ENCODE data around the gene HS3ST6.
A peak's percentile ranks its signal among the peaks of the same experiment; 100 is the strongest.
"Not testable (repeated sequence)": the region's sequence is repeated elsewhere in the genome, so short reads cannot be mapped to it uniquely, and the experiment has no call there.

HS3ST6 gene

GRCh38 chr16:1920727-1921171 lies 2.5 kb upstream of the HS3ST6 start:
- no peak overlapping the region for H3K27ac Mint-ChIP-seq
- H3K27me3 Mint-ChIP-seq: peaks cover 89% of the 10 kb centered on the region
- no peak for ATAC-seq
- H3K36me3 Mint-ChIP-seq: no peaks in the 10 kb centered on the region
- H3K4me1 Mint-ChIP-seq: peaks cover 12% of the 10 kb centered on the region
- H3K4me3 Mint-ChIP-seq: no peak overlapping the region
- peaks cover 2% of the 10 kb centered on the region for H3K9me3 Mint-ChIP-seq

- not testable (repeated sequence) for H3K27ac Mint-ChIP-seq, ATAC-seq, H3K9me3 Mint-ChIP-seq, H3K4me3 Mint-ChIP-seq, H3K36me3 Mint-ChIP-seq
- Mint-ChIP-seq H3K27me3 (peaks cover 89% of the 10 kb centered on the region), H3K4me1 (peaks cover 12% of the 10 kb centered on the region)
These were observed 1.9 kb upstream of the HS3ST6 start for GRCh38 chr16:1920122-1920521.

GRCh38 chr16:1919327-1919998 lies 1.2 kb upstream of the HS3ST6 start:
- Mint-ChIP-seq H3K36me3 (no peaks in the 10 kb centered on the region), H3K4me3 (no peak overlapping the region), H3K27me3 (peaks cover 89% of the 10 kb centered on the region), H3K4me1 (peaks cover 12% of the 10 kb centered on the region), H3K9me3 (peaks cover 2% of the 10 kb centered on the region), H3K27ac (no peak overlapping the region)
- ATAC-seq: no peak

DNA sequence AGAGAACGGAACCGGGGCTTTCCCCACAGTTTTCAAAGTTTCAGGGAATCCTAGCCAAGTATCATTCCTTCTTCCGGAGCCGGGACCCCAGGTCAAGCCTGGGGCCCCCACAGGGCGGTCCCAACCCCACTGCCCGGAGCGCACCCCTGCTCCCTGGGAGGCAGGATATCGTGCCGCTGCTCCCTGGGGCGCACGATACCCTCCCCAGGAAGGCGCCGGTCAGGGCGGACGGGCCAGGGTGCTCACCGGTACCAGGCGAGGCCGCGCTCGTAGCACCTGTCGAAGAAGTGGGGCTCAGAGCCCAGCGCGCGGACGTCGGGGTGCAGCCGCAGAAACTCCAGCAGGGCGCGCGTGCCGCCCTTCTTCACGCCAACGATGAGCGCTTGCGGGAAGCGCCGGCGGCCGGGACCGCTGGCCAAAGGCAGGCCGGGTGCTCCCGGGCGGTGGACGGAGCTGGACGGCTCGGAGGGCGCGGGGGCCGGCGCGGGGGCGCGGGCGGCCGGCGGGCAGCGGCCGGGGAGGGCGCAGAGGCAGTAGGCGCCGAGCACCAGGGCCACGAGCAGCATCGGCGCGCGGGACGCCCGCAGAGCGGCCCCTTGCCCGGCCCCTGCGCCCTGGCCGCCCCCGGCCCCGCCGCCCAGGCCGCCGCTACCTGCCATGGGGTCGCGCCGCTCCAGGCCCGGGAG lies 407 bp downstream of the HS3ST6 start:
- H3K4me3 Mint-ChIP-seq: no peak overlapping the region
- H3K9me3 Mint-ChIP-seq: peaks cover 2% of the 10 kb centered on the region
- H3K27me3 Mint-ChIP-seq: peaks cover 87% of the 10 kb centered on the region
- no peak for ATAC-seq
- H3K4me1 Mint-ChIP-seq: peaks cover 12% of the 10 kb centered on the region
- H3K27ac Mint-ChIP-seq: no peak overlapping the region
- no peaks in the 10 kb centered on the region for H3K36me3 Mint-ChIP-seq

- no peak overlapping the region for H3K27ac Mint-ChIP-seq
- H3K9me3 Mint-ChIP-seq: no peaks in the 10 kb centered on the region
- H3K4me3 Mint-ChIP-seq: no peak overlapping the region
- H3K4me1 Mint-ChIP-seq: peaks cover 12% of the 10 kb centered on the region
- no peak for ATAC-seq
- H3K36me3 Mint-ChIP-seq: no peaks in the 10 kb centered on the region
- peaks cover 83% of the 10 kb centered on the region for H3K27me3 Mint-ChIP-seq
These were observed 1.1 kb downstream of the HS3ST6 start for GRCh38 chr16:1917056-1917664.

DNA sequence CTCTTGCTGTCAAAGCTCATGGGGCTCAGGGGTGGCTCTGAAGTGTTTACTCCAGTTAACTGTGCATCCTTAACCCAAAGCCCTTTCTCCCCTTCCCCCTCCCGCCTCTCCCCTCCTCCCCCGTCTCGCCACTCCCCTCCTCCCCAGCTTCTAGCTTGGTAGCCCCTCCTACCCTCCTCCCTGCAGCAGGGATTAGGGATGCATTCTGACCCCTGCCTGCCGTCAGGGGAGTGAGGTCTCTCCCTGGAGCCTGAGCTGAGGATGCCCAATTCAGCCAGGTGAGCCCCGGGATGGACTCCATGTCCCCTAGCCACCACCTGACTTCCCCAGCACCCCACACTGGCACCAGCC lies 1.6 kb downstream of the HS3ST6 start:
- Mint-ChIP-seq H3K27me3 (peaks cover 78% of the 10 kb centered on the region), H3K4me3 (no peak overlapping the region), H3K9me3 (no peaks in the 10 kb centered on the region), H3K4me1 (peaks cover 12% of the 10 kb centered on the region), H3K36me3 (no peaks in the 10 kb centered on the region), H3K27ac (no peak overlapping the region)
- no peak for ATAC-seq

DNA sequence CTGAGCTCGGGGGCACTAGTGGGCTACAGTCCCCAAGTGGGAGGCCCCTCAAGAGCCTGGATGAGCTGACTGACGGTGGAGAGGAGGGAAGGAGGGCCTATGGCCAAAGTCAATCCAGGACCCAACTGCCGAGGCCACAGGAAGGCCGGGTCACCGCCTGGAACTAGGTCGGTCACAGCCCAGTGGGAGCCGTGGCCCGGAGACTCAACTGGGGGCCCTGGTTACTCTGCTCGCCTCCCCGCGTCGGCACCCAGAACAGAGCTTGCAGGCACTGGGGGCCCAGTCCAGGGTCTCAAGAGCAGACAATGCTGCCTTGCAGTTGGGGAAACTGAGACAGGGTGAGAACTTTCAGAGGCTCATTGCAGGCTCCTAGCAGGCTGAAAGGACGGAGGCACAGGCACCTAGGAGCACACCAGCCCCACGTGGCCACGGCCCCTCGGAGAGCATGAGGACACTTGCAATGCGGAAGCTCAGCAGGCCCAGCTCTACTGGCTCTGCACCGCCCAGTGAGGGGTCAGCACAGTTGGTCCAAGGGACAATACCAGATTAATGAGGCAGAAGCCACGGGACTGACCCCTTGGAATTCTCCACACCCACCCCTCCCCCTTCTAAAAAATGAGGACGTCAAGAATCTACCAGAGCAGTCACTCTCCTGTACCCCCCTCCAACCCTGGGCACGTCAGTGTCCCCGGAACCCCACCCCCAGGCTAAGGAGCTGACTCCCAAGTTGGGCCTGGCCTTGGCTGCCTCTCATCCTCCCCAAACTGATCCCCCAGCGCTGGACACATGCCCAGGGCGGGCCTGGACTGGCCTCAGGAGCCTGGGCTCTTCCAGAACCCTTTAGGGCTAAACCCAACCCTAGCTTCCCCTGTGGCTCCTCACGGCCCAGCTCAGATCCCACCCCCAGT lies 2.2 kb downstream of the HS3ST6 start:
- Mint-ChIP-seq H3K27me3 (peaks cover 71% of the 10 kb centered on the region), H3K9me3 (no peaks in the 10 kb centered on the region), H3K4me3 (no peak overlapping the region), H3K27ac (no peak overlapping the region), H3K36me3 (no peaks in the 10 kb centered on the region), H3K4me1 (peaks cover 6% of the 10 kb centered on the region)
- no peak for ATAC-seq

- Mint-ChIP-seq H3K27ac (no peak overlapping the region), H3K9me3 (no peaks in the 10 kb centered on the region), H3K4me1 (no peaks in the 10 kb centered on the region), H3K27me3 (peaks cover 61% of the 10 kb centered on the region), H3K4me3 (no peak overlapping the region), H3K36me3 (no peaks in the 10 kb centered on the region)
- ATAC-seq: no peak
These were observed 3.2 kb downstream of the HS3ST6 start for GRCh38 chr16:1914988-1915387.

DNA sequence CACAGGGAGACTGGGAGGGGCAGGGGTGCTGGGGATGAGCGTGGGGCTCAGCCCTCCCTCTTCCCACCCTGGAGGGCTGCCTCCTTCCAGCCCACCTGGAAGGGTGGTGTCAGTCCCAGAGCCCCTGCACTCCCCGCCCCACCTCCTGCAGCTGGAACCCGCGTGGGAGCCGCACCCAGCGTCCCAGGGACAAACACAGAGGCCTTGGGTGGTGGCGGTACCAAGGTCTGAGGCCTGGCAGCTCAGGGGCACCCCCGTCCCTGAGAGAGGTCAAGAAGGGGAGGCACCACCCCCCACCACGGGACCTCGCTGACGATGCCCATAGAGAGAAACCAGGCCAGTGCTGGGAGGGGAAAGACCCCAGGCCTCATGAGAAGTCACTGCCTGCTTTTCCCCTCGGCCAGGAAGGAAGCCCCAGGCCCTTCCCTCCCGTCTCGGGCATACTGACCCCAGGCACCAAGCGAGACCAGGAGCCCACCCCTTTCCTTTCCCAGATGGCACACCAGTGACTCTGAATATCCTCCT lies 4.1 kb downstream of the HS3ST6 start:
- no peaks in the 10 kb centered on the region for H3K9me3 Mint-ChIP-seq
- no peaks in the 10 kb centered on the region for H3K4me1 Mint-ChIP-seq
- H3K36me3 Mint-ChIP-seq: no peaks in the 10 kb centered on the region
- H3K27me3 Mint-ChIP-seq: peaks cover 54% of the 10 kb centered on the region
- ATAC-seq: peak; percentile 9
- no peak overlapping the region for H3K4me3 Mint-ChIP-seq
- no peak overlapping the region for H3K27ac Mint-ChIP-seq

GRCh38 chr16:1913327-1914083 lies 4.7 kb downstream of the HS3ST6 start:
- no peak overlapping the region for H3K27ac Mint-ChIP-seq
- no peaks in the 10 kb centered on the region for H3K36me3 Mint-ChIP-seq
- no peaks in the 10 kb centered on the region for H3K9me3 Mint-ChIP-seq
- H3K4me3 Mint-ChIP-seq: no peak overlapping the region
- H3K4me1 Mint-ChIP-seq: no peaks in the 10 kb centered on the region
- H3K27me3 Mint-ChIP-seq: peaks cover 54% of the 10 kb centered on the region
- peak; percentile 10 for ATAC-seq

DNA sequence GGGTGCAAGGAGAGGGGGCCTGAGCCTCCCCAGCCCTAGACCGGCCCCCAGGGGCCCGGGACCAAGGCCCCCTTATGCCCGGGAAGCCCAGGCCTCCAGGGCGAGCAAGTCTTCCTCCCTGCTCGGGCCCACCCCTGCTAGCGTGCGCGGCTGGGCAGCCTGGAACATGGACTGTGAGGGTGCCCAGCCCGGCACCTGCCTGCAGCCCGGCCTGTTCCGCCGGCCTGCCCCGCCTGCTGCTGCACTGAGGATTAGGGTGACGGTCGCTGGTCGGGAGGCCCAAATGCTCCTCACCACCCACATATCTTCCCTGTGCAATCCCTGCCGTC lies 6.0 kb downstream of the HS3ST6 start:
- Mint-ChIP-seq H3K27ac (no peak overlapping the region), H3K36me3 (no peaks in the 10 kb centered on the region), H3K4me1 (no peaks in the 10 kb centered on the region), H3K4me3 (no peak overlapping the region), H3K9me3 (no peaks in the 10 kb centered on the region), H3K27me3 (peaks cover 58% of the 10 kb centered on the region)
- ATAC-seq: no peak

DNA sequence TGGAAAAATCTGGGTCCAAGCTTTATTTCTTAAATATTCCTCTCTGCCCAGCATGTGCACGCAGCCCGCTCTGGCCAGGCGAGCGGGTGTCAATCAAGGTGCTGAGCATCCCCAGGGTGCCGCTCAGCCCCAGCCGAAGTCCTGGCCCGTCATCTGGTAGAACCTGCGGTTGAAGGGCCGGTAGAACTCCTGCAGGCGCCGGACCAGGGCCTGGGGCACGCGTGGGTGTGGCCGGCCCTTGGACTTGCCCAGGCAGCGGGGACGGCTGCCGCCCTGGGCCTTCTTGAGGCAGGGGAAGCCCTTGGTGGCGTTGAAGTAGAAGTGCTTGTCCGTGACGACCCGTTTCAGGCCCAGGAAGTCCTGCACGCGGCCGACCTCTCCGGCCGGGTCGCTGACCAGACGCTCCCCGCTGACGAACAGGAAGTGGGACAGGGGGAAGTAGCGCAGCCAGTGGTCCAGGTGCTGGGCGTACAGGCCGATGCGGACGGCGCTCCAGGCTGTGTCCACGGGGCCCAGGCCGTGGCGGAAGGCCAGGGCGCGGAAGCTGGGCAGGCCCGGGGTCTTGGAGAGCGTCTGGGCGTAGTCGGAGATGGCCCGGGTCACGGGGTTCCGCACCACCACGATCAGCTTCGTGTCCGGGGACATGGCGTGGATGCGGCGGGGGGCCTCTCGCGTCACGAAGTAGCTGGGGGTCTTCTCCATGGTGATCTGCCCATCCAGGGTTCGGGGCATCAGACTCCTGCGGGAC lies 6.6 kb downstream of the HS3ST6 start:
- Mint-ChIP-seq H3K27me3 (peaks cover 58% of the 10 kb centered on the region), H3K4me1 (no peaks in the 10 kb centered on the region), H3K9me3 (no peaks in the 10 kb centered on the region), H3K4me3 (no peak overlapping the region), H3K27ac (no peak overlapping the region), H3K36me3 (no peaks in the 10 kb centered on the region)
- ATAC-seq: no peak

DNA sequence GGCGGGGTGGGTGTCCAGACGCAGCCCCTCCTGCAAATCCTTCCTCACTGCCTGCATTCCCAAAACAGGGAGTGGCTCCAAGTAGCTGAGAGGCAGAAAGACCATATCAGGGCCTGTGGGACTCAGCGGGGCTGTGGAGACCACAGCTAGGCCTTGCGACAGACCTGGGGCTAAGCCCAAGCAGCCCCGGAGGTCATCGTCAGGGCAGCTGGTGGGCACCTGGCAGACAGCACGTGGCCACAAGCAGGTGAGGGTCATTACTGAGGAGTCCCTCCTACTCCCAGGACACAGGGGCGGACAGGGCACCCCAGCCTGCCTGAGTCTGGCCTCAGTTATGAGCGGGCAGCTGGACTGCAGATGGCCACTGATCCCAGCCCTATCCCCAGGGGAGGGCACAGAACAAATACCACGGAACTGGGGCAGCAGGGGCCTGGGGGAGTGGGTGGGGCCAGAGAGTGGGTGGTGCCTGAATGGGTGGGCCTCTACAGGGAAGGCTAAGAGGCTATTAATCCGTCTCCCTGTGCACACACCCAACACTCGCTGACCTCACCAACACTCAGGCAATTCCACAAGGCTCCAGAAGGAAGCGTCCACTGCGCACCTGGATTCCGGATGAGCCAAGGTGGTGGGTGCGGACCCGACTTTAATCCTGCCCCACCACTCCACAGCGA lies 8.5 kb downstream of the HS3ST6 start:
- Mint-ChIP-seq H3K36me3 (no peaks in the 10 kb centered on the region), H3K4me1 (no peaks in the 10 kb centered on the region), H3K27ac (no peak overlapping the region), H3K9me3 (no peaks in the 10 kb centered on the region), H3K27me3 (peaks cover 51% of the 10 kb centered on the region), H3K4me3 (no peak overlapping the region)
- ATAC-seq: no peak

- Mint-ChIP-seq H3K36me3 (no peaks in the 10 kb centered on the region), H3K4me1 (no peaks in the 10 kb centered on the region), H3K27ac (no peak overlapping the region), H3K9me3 (no peaks in the 10 kb centered on the region), H3K4me3 (no peak overlapping the region), H3K27me3 (peaks cover 51% of the 10 kb centered on the region)
- ATAC-seq: no peak
These were observed 9.2 kb downstream of the HS3ST6 start for GRCh38 chr16:1908983-1909382.

Data from stimulated activated memory B cell treated with anti-CD40 and anti-IgM and Interleukin-4, amounts not matched to agents 10 μg/mL and 1 μg/mL and 100 μg/mL, for 72 hours (primary cell).